Left ventricle myocardium superior (tissue), 1 donor: ENCODE data around the gene PHYHIPL. TPM values are rescaled to one million over a fixed set of nuclear protein-coding genes. Genes with fewer than 3 reads are reported as not detected.
"Not testable (repeated sequence)": the region's sequence is repeated elsewhere in the genome, so short reads cannot be mapped to it uniquely, and the experiment has no call there.

Experiments used
- ATAC-seq: fragments of 200-7000 bp; cut with Tn5 transposase; one replicate; pipeline ENCODE4 v1.9.1; 2020; ENCODE audit warnings: mild to moderate bottlenecking, moderate library complexity
- DNase-seq: peaks from one replicate; pipeline ENCODE4 v3.0.0-alpha.2; 2020
- intact Hi-C: fragments of 100-400 bp; cut with micrococcal nuclease; formaldehyde crosslinking; loops from one replicate; pipeline ENCODE4 v1.11.0; 2022
- total RNA-seq: library from RNA; stranded (reverse); fragmentation: NEBNext Ultra II Directional; extraction: Animal tissue kit (Norgen Biotek cat#: 25700); gene quantifications from one replicate; pipeline ENCODE4 v1.2.1, GENCODE V29; 2021
- donor health status: DM: no; HTN: yes; CAD: no; lungs with severe emphysema.

PHYHIPL gene
- total RNA-seq, 1 donor from 2014 or later, result not detected

DNA sequence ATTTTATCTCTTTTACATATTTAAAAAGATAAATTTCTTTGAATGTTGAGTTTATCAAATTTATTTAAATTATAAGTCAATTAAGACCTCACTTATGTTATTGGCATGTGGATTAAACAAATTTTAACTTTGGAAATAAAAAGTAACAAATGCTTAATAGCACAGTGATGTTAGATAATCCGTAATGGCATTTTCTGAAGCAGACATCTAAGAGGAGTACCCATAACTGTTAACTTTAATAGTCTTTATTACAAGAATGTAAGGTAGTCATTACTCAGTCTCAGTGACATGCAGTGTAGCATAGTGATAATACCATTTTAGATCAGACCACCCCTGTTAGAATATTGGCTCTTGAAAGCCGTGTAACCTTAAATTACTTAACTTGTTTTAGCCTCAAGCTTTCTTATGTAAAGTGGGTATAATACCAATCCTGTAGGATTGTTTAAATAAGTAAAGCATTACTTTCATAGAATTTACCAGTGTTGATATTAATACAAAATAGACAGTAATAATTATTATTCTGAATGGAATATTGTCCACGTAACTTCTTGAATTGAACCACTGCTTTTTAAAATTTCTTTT lies 4.3 kb downstream of the PHYHIPL start:
- DNase-seq, result no peak
- no peak for ATAC-seq
- intact Hi-C loops, result loop anchor here (5.0 kb wide), 1 partner anchor 228 kb away; no protein-coding TSS in a partner anchor

DNA sequence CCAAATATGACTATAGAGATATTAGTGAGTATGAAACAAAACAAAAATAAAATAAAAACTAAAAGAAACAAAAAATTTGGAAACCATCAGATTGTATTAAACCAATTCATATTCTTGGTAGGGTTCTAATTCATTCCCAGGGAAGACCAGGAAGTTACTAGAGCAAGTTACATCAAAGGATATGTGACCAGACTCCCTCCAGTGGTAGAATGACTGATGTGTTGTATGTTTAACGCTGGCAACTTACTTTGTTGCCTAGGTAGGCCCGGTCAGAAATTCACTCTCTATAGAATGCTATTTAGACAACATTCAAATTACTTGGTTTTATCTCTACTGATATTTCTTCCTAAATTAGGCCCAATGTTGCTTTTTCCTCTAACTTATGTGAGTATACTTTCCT lies 5.2 kb downstream of the PHYHIPL start:
- ATAC-seq (peak; percentile 60), DNase-seq (no peak)
- intact Hi-C loops, result loop anchor here (5.0 kb wide), 1 partner anchor 229 kb away; no protein-coding TSS in a partner anchor

DNA sequence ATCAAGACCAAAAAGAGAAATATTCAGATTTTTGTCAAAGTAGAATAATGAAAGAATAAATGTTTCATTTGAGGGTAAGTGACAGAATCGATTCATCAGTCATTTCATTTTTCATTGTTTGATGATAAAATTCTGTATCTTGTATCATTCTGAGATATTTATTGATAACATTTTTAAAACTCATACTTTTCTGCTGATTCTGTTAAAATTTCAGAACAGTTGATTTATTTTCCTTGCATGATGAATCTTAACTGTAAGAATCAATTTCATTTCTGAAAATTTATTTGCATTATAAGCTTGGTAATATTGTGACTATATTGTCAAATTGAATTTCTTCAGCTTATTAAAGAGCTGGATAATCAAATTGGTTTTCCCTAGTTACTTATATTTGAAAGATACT lies 13.9 kb downstream of the PHYHIPL start:
- no peak for ATAC-seq
- DNase-seq, result no peak
- intact Hi-C loops, result no loop called here

DNA sequence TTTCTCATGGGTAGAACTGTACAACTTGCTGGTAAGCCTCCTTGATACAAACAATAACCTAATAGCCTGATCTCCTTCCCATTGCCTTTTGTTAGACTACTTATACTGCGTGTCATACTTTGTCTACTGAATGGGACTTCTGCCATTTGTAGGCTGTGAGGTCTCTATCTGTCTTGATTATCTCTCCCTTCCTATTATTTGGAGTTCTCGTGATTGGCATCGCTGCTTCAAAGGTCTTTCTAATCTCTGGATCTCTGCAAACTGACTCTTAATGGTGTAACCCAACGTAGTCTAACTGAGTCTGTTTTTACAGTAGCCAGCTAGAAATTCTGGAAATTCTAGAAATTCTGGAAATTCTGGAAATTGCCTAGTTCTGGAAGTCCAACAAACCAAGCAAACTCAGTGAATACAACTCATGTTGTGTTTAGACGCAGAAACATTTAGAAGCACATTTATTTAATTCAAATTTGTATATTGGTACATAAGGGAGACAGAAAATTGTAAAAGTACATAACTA lies 29.8 kb downstream of the PHYHIPL start:
- ATAC-seq, result no peak
- intact Hi-C loops, result no loop called here

DNA sequence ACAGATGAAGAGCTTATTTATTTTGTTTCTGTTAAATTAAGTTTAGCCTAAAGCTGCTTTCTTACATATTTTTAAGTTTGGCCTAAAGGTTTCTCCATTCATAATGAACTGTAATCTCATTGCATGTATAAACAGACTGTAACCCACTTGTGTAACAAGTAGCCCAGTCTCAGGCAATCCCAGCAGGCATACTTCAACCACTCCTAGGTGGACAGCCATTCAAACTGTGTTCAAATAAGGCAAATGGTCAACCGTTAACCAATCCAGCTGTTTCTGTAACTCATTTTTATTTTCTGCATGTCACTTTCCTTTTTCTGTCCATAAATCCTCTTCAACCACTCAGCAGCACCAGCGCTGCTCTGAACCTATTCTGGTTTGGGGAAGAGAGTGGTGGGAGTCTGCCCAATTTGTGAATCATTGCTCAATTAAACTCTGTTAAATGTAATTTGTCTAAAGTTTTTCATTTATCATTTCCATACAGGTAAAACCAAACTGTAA lies 35.9 kb downstream of the PHYHIPL start:
- intact Hi-C loops, result no loop called here
- no peak for DNase-seq
- ATAC-seq, result no peak

More for the DNA sequence above, 29.8 kb downstream of the PHYHIPL start:
- DNase-seq, result no peak

DNA sequence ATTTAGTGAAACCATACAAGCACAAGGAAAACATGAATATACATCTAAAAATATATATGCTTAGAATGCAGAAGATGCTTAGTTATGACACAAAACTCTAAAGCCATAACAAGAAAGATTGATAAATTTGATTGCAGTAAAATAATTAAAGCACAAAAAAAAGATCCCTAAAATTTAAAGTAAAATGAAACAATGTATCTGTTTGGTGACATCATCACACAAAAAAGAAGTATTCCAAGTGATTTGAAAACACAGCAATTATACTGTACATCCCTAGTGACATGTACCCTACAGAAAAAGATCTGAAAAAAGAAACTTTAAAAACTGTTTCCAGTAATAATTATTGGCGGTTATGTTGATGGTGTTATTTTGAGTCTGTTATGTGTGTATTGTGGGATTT lies 37.7 kb downstream of the PHYHIPL start:
- DNase-seq (no peak), ATAC-seq (no peak)
- intact Hi-C loops, result no loop called here

DNA sequence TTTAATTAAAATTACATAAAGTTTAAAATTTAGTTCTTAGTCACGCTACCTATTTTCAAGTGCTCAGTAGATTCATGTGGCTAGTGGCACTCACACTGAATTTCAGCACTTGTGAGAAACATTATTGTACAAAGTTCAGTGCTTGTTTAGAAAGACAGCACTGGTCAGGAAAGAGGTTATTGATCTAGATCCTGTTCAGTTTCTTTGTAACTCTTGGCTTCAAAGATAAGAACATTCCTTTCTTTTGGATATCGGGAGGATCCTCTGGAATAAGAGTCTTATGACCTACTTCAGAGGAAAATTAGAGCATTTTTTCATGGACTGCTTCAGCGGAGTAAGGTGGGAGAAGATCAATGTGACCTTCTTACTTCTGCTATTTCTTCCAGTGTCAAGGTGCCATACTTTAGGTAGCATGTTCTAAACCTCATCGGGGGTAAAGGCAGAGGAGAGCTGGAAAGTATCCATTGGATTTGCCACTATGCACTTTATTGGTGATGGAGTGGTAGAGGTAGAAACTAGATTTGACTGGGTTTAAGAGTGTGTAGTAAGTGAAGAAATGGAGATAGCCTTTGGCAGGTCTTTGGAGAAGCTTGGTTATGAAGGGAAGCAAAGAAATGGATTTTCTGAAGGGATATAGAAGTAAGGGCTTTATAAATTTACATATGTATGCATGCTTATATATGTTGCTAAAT lies 39.9 kb downstream of the PHYHIPL start:
- no peak for ATAC-seq
- intact Hi-C loops, result no loop called here
- no peak for DNase-seq

DNA sequence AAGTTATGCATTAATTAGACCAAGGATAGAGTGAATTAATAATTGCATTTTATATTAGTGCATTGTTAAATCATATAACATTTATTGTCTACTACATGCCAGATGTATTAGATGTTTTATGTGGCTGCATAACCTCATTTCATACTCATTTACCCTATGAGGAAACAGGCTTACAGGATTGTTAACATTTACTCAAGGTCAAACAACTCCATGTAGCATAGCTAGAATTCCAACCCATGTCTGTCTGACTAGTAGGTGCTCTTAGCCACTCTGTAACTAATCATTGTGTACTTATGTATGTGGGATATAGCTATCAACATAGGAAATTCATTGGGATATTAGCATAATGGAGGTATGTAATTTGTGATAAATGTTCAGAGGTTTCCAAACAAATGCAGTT lies 46.3 kb downstream of the PHYHIPL start:
- intact Hi-C loops, result no loop called here
- ATAC-seq (no peak), DNase-seq (no peak)

DNA sequence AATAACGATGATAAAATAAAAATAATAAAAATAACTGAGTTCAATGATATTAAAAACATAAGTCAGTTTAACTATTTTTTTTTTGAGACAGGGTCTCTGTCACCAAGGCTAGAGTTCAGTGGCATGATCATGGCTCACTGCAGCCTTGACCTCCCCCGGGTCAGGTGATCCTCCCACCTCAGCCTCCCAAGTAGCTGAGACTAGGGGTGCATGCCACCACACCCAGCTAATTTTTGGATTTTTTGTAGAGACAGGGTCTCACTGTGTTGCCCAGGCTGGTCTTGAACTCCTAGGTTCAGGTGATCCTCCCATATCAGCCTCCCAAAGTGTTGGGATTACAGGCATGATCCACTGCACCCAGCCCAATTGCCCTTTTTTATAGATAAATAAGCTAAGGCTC lies 47.2 kb downstream of the PHYHIPL start:
- ATAC-seq, DNase-seq, intact Hi-C loops: not testable (repeated sequence)

DNA sequence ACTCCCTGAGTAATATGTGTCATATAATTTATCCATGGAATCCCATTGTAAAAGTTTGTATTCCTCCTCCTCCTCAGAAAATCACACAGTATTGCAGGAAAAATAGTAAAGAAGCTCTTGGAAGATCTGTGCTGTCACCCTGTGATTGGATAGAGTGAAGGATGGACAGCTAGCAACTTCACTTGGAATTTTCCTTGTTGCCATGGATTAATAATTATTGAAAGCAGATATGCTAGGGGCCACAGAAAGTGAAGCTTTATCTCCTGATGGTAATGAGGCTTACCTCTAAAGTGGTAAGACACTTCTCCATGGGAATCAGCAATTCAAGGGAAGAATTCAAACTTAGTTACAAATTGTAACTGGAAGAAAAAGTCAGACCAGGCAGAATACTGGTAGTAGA lies 48.8 kb downstream of the PHYHIPL start:
- intact Hi-C loops, result no loop called here
- DNase-seq, result no peak
- ATAC-seq, result no peak

DNA sequence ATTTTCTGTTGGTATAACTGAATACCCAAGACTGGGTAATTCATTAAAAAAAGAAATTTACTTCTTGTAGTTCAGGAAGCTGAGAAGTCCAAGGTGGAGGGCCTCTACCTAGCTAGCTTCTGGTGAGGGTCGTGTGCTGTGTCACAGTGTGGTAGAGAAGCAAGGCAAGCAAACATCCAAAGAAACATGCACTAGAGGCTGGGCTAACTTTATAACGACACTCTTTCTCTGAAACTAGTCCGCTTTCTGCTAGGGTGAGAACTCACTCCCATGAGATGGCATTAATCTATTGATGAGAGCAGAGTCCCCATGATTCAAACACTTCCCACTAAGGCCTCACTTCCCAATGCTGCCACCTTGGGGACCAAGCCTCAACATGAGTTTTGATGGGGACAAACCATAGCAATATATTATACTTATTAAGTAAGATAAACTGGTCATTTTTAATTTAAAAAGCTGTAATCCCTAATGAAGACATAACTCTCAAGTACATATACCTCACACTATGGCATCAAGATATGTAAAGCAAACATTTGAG lies 50.8 kb downstream of the PHYHIPL start:
- intact Hi-C loops, result no loop called here
- no peak for ATAC-seq
- DNase-seq, result no peak

DNA sequence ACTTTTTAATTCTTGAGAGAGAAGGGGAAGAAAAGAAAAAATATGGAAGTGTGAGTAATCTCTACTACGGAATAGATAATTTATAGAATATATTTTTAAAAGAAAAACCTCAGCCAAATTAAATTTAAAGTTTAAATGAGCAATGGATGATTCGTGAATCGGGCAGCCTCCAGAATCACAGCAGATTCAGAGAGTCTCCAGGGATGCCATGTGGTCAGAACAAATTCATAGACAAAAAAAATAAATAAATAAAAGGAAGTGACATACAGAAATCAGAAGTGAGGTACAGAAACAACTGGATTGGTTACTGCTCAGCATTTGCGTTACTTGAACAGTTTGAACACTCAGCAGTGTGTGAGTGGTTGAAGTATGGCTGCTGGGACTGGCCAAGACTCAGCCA lies 53.0 kb downstream of the PHYHIPL start:
- DNase-seq (no peak), ATAC-seq (no peak)
- intact Hi-C loops, result no loop called here

DNA sequence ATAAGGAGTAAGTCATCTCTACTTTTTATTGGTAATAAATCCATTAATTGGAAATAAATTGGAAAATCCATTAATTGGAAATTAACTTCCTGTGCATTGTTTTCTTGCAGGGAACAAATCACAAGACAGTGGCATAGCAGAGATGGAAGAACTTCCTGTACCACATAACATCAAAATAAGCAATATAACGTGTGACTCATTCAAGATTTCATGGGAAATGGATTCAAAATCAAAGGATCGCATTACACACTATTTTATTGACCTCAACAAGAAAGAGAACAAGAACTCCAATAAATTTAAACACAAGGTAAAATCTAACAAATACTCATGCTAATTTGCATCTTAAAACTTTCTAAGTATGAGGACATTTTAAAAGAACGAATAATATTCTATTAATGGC lies 57.8 kb downstream of the PHYHIPL start:
- ATAC-seq (no peak), DNase-seq (no peak)
- intact Hi-C loops, result loop anchor here (10.0 kb wide), 1 partner anchor 351 kb away; no protein-coding TSS in a partner anchor

DNA sequence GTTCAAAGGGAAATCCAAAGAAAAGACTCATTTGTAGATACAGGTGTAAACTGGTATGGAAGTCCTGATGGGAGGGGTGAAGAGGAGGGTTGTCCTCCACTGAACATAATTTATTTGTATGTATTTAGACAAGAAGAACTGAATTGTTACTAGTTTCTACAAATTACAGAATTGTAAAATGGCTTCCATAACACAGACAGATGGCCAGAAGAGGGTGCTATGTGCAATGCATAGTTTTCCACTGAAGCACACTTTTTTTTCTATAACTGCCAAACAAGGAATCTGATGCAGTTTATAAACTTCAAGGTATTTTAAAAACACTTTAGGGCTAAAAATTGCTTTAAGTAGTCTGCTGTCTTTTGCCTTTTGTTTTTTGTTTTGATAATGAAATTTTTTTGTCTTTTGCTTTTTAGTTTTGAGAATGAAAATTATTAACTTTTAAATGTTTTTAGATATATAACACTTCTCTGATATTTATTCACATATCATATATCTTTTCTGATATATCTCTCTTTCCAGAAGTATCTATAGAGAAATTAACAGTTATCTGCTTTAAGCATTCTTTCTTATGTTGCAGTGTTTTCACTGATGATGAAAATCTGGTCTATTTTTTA lies 58.5 kb downstream of the PHYHIPL start:
- ATAC-seq, result no peak
- intact Hi-C loops, result loop anchor here (10.0 kb wide), 1 partner anchor 350 kb away; no protein-coding TSS in a partner anchor
- no peak for DNase-seq

DNA sequence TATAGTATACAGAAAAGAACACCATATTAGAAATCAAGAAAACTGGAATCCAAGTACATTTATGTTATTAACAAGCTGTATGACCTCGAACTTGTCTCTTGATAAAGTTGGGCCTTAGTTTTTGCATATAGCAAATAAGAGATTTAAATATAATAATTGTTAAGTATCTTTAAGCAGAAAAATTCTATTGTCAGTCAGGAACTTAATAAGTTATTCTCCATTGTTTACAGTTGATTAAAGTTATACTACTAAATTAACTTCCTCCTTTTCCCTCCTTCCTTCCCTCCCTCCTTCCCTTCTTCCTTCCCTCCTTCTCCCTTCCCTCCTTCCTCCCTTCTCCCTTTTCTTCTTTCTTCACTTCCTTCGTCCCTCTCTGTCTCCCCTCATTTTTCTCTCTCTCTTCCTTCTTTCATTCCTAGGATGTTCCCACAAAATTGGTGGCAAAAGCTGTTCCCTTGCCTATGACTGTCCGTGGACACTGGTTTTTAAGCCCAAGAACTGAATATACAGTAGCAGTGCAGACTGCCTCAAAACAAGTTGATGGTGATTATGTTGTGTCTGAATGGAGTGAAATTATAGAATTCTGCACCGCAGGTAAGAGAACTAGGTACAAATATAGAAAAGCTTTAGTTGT lies 59.7 kb downstream of the PHYHIPL start:
- DNase-seq, result no peak
- intact Hi-C loops, result loop anchor here (10.0 kb wide), 1 partner anchor 349 kb away; no protein-coding TSS in a partner anchor

DNA sequence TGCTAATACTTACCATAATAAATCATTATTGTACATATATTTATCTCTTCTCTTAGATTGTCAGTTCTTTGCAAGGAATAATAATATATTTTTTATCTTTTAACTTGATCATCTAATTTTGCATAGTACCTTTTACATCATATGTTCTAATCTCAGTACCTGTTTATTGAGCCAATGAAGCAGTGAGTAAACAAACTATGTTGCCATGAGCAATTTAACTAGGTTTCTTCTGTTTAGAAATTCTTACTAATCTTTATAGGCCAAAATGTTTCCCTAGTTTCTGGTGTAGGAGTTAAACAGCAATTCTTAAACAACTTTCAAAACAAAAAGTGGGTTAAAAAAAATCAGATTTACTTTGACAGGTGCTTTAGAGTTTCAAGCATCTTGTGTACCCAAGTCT lies 61.3 kb downstream of the PHYHIPL start:
- no peak for ATAC-seq
- intact Hi-C loops, result loop anchor here (10.0 kb wide), 1 partner anchor 347 kb away; no protein-coding TSS in a partner anchor

More for the DNA sequence above, 59.7 kb downstream of the PHYHIPL start:
- ATAC-seq, result no peak

DNA sequence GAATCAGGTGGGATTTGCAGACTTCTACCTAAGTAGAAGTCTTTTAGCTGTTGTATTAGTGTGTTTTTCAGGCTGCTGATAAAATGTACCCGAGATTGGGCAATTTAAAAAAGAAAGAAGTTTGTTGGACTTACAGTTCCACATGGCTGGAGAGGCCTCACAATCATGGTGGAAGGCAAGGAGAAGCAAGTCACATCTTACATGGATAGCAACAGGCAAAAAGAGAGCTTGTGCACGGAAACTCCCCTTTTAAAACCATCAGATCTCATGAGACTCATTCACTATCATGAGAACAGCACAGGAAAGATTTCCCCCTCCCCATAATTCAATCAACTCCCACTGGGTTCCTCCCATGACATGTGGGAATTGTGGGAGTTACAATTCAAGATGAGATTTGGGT lies 62.7 kb downstream of the PHYHIPL start:
- intact Hi-C loops, result loop anchor here (10.0 kb wide), 1 partner anchor 346 kb away; no protein-coding TSS in a partner anchor
- DNase-seq, ATAC-seq: not testable (repeated sequence)

More for the DNA sequence above, 61.3 kb downstream of the PHYHIPL start:
- DNase-seq, result no peak

DNA sequence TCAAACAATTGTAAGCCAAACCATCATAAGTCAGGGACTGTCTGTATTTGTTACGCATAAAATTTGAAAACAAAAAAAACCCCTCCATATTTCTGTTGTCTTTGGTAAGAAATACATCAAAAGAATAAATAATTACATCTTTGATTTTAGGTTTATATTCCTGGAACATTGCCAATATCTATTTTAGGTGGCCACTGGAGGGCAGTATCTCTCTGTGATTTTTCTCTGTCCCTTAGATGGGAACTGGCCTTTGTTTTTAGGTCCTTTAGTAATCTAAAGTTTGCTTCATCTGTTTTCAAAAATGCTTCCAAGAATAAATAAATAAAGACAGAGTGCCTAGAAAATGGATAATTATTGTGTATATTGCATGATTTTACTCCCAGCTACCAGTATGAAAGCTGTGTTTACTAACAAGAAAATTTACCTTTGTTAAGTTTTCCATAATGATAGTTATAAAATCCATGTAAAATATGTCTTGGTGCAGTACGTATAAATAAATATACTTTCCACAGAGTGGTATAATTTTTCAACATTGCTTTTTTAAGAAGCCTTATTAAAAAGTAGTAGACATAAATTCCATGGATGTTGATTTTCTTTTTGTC lies 64.2 kb downstream of the PHYHIPL start:
- intact Hi-C loops, result loop anchor here (5.0 kb wide), 1 partner anchor 382 kb away; no protein-coding TSS in a partner anchor
- DNase-seq, result no peak
- no peak for ATAC-seq

DNA sequence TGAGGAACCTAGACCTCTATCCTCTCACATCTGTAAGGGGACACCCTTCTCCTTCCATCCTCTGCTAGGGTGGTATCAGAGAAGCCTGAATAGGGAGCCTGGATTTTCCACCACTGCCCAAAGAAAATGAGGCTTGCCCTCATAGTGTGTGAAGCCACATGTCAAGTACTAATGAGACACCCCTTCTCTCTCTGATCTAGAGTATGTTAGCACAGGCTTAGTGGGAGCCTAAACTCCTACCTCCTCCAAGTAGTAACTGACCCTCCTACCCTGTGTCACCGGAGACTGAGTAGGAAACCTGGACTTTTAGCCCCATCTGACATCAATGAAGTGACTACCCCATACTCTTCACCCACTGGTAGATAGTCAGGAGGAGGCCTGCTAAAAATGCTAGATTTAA lies 65.6 kb downstream of the PHYHIPL start:
- DNase-seq (no peak), ATAC-seq (no peak)
- intact Hi-C loops, result loop anchor here (5.0 kb wide), 1 partner anchor 380 kb away; no protein-coding TSS in a partner anchor
